ENCODE measurements around the gene CYP2C8. TPM values are rescaled to one million over a fixed set of nuclear protein-coding genes. Genes with fewer than 3 reads are reported as not detected.

Gene CYP2C8
- total RNA-seq, 2 experiments from 2014 or later: 0.15 to 0.21 TPM

Other genes with a start within 250 kb of the CYP2C8 start
- gene CYP2C9, start 130.8 kb downstream of the CYP2C8 start, total RNA-seq: not detected
- not detected for gene ACSM6, start 124.7 kb upstream of the CYP2C8 start, total RNA-seq
- under 1 TPM; 0.44 to 0.78 TPM for gene PDLIM1, start 221.5 kb upstream of the CYP2C8 start, total RNA-seq